HG02623 (cell line): ENCODE measurements around the gene DIPK2A.
A peak's percentile ranks its signal among the peaks of the same experiment; 100 is the strongest.

Experiments
- ATAC-seq: cut with Tn5 transposase; IDR thresholded peaks from one replicate; pipeline ENCODE4 v1.9.1; 2021; ENCODE audit warnings: moderate library complexity; ENCODE audit not compliant: unreplicated experiment

Gene DIPK2A

GRCh38 chr3:143971359-143972154 lies at the start of gene DIPK2A:
TSS of gene DIPK2A (plus strand) at chr3:143971823. CDS start at chr3:143972333, 510 bp downstream.
- peak; percentile 52 for ATAC-seq

GRCh38 chr3:143924522-143925285 lies 46.9 kb upstream of the DIPK2A start:
- peak; percentile 55 for ATAC-seq

- no peak for ATAC-seq
These were observed 43.6 kb upstream of the DIPK2A start for GRCh38 chr3:143928056-143928455.

- no peak for ATAC-seq
These were observed 42.9 kb upstream of the DIPK2A start for GRCh38 chr3:143928541-143929255.

GRCh38 chr3:143934791-143935190 lies 36.8 kb upstream of the DIPK2A start:
- ATAC-seq = no peak

GRCh38 chr3:143935678-143936077 lies 35.9 kb upstream of the DIPK2A start:
- no peak for ATAC-seq

GRCh38 chr3:143950810-143951209 lies 20.8 kb upstream of the DIPK2A start:
- ATAC-seq = no peak

GRCh38 chr3:143951351-143951971 lies 20.2 kb upstream of the DIPK2A start:
- ATAC-seq = peak; percentile 77

GRCh38 chr3:143952569-143953072 lies 19.0 kb upstream of the DIPK2A start:
- no peak for ATAC-seq

GRCh38 chr3:143955113-143955512 lies 16.5 kb upstream of the DIPK2A start:
- no peak for ATAC-seq

- no peak for ATAC-seq
These were observed 14.8 kb upstream of the DIPK2A start for GRCh38 chr3:143956838-143957237.

- no peak for ATAC-seq
These were observed 14.2 kb upstream of the DIPK2A start for GRCh38 chr3:143957453-143957852.

GRCh38 chr3:143958966-143959365 lies 12.7 kb upstream of the DIPK2A start:
- ATAC-seq = no peak

GRCh38 chr3:143961342-143961741 lies 10.3 kb upstream of the DIPK2A start:
- ATAC-seq = no peak

GRCh38 chr3:143963946-143964345 lies 7.7 kb upstream of the DIPK2A start:
- no peak for ATAC-seq

GRCh38 chr3:143970773-143971358 lies 757 bp upstream of the DIPK2A start:
- ATAC-seq = peak; percentile 14

GRCh38 chr3:143972155-143972504 lies 507 bp downstream of the DIPK2A start:
- no peak for ATAC-seq

GRCh38 chr3:143972505-143973258 lies 1.1 kb downstream of the DIPK2A start:
- peak; percentile 26 for ATAC-seq

GRCh38 chr3:143973259-143974021 lies 1.8 kb downstream of the DIPK2A start:
- ATAC-seq = no peak
